ENCODE measurements around the gene RPS19.

DNA sequence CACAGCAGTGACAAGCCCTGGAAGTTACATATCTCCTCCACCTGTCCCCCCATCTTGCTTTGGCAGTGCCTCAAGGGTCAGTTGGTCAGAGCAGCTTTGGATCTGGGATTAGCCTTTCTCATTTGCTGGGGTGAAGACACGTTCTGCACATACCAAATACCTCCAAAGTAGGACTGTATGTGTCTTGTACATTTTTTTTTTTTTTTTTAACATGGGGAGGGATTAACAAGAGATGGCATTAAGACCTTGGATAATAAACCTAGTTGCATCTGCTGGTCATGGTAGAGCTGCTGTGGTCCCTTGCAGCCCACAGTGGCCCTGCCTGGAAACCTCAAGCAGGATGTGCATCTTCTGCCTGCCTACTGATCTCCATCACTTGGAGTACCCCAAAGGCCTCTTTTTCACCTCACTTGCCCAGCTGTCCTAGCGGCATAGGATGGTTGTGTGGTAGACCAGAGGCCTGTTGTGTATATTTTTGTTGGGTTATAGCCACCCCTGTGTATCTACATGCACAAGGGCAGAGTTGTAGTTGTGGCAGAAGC is 2.5 kb downstream of the RPS19 start:
- TF ChIP-seq CTCF (IDR thresholded peaks at IDR 0.05; ENCODE audit: low read depth, low read length, missing input control): no peak
- no peak for TF ChIP-seq TAF1 (conservative IDR thresholded peaks at IDR 0.05)
- TF ChIP-seq, protein P1, sequence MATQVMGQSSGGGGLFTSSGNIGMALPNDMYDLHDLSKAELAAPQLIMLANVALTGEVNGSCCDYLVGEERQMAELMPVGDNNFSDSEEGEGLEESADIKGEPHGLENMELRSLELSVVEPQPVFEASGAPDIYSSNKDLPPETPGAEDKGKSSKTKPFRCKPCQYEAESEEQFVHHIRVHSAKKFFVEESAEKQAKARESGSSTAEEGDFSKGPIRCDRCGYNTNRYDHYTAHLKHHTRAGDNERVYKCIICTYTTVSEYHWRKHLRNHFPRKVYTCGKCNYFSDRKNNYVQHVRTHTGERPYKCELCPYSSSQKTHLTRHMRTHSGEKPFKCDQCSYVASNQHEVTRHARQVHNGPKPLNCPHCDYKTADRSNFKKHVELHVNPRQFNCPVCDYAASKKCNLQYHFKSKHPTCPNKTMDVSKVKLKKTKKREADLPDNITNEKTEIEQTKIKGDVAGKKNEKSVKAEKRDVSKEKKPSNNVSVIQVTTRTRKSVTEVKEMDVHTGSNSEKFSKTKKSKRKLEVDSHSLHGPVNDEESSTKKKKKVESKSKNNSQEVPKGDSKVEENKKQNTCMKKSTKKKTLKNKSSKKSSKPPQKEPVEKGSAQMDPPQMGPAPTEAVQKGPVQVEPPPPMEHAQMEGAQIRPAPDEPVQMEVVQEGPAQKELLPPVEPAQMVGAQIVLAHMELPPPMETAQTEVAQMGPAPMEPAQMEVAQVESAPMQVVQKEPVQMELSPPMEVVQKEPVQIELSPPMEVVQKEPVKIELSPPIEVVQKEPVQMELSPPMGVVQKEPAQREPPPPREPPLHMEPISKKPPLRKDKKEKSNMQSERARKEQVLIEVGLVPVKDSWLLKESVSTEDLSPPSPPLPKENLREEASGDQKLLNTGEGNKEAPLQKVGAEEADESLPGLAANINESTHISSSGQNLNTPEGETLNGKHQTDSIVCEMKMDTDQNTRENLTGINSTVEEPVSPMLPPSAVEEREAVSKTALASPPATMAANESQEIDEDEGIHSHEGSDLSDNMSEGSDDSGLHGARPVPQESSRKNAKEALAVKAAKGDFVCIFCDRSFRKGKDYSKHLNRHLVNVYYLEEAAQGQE (IDR thresholded peaks at IDR 0.05): no peak
- no peak for TF ChIP-seq YY1 (IDR thresholded peaks at IDR 0.05)
- no peak for TF ChIP-seq JUND (IDR thresholded peaks at IDR 0.05)
- TF ChIP-seq HNF4A (conservative IDR thresholded peaks at IDR 0.05): no peak
- TF ChIP-seq RXRA (IDR thresholded peaks at IDR 0.05): no peak
- no peak for TF ChIP-seq SP1 (IDR thresholded peaks at IDR 0.05)
- no peak for TF ChIP-seq MAX (IDR thresholded peaks at IDR 0.05)
- TF ChIP-seq GABPA (IDR thresholded peaks at IDR 0.05 in 1 of 2, conservative IDR thresholded peaks at IDR 0.05 in 1 of 2): no peak
- TF ChIP-seq EGR1 (IDR thresholded peaks at IDR 0.05; ENCODE audit: low read depth in 2 of 2): no peak
